ENCODE results near the gene SLC9A5. TPM values are rescaled to one million over a fixed set of nuclear protein-coding genes. Genes with fewer than 3 reads are reported as not detected.
A peak's percentile ranks its signal among the peaks of the same experiment; 100 is the strongest.

The SLC9A5 gene
- total and polyA plus RNA-seq, 10 of the 15 experiments (the other 5 are each of a cell fraction or from before 2014, with no cell fraction given), result 0.26 to 5.7 (median 1.5) TPM

GRCh38 chr16:67244387-67245185 lies 4.2 kb upstream of the SLC9A5 start (continued):
- TF ChIP-seq E2F8 (IDR thresholded peaks at IDR 0.05; ENCODE audit: low read depth, partially characterized antibody) (no peak), BCL3 (IDR thresholded peaks at IDR 0.05; ENCODE audit: borderline replicate concordance, insufficient read depth, low read depth, low read length, poor library complexity, severe bottlenecking) (peak; percentile 53), E4F1 (IDR thresholded peaks at IDR 0.05; ENCODE audit: borderline replicate concordance, partially characterized antibody) (no peak), RELA (IDR thresholded peaks at IDR 0.05; ENCODE audit: borderline replicate concordance, partially characterized antibody) (peak; percentile 10), JUNB (IDR thresholded peaks at IDR 0.05) (peak; percentile 69; the same call in 1 of the 2 replicates), SMAD5 (IDR thresholded peaks at IDR 0.05; ENCODE audit: low read depth) (no peak; the same call in 1 of the 2 replicates), IKZF2 (IDR thresholded peaks at IDR 0.05) (peak; percentile 40 to 42; a peak in 2 of 4 replicates), CHD4 (IDR thresholded peaks at IDR 0.05) (no peak), PAX8 (IDR thresholded peaks at IDR 0.05) (no peak), RB1 (IDR thresholded peaks at IDR 0.05; ENCODE audit: borderline replicate concordance) (no peak), SMAD1 (IDR thresholded peaks at IDR 0.05; ENCODE audit: low read depth, partially characterized antibody) (no peak), RCOR1 (conservative IDR thresholded peaks at IDR 0.05; ENCODE audit: low read depth, low read length) (0 out of 2 replicates have a peak, but pooled peaks have one; percentile 41), POLR2AphosphoS5 (IDR thresholded peaks at IDR 0.05; ENCODE audit: low read length) (peak; percentile 72), RUNX3 (IDR thresholded peaks at IDR 0.05; ENCODE audit: low read length) (no peak), CTCF (IDR thresholded peaks at IDR 0.05 in 2 of 3, conservative IDR thresholded peaks at IDR 0.05 in 1 of 3; ENCODE audit: control insufficient read depth in 2 of 3, extremely low read depth in 1 of 3, insufficient read depth in 1 of 3, low read depth in 3 of 3, low read length in 3 of 3) (0 out of 6 replicates have a peak, but pooled peaks of 1 of the 3 experiments have one; percentile 6), ATF7 (IDR thresholded peaks at IDR 0.05; ENCODE audit: low read depth) (peak; percentile 74), NFYB (IDR thresholded peaks at IDR 0.05; ENCODE audit: insufficient read depth, low read depth, low read length) (peak; percentile 80)
